ENCODE results near the gene PHACTR1.

Gene PHACTR1

GRCh38 chr6:13289789-13290318 is 573.3 kb downstream of the PHACTR1 start:
- DNase-seq (ENCODE audit: low read depth) = no peak

- no peak for DNase-seq (ENCODE audit: low read depth)
These were observed 573.8 kb downstream of the PHACTR1 start for GRCh38 chr6:13290335-13290734.

DNA sequence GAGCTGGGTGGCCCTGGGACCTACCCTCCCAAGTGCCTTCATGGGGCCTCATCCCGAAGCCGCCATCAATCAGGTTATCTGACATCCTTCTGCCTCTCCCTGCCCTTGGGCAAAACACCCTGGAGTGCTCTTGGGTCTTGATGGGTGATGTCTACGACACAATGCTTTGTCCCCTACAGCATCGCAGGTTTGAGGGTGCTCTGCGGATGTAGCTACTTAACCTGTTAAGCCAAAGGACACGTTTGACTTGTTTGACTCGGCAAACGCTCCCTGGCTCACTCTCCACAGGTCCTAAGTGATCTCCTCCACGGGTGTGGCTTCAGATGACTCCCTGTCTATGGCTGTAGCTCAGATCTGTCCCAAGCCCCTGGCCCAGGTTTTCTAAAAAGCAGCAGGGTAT is 576.2 kb downstream of the PHACTR1 start:
- no peak for DNase-seq (ENCODE audit: low read depth)

- no peak for DNase-seq (ENCODE audit: low read depth)
These were observed 578.0 kb downstream of the PHACTR1 start for GRCh38 chr6:13294499-13295069.

DNA sequence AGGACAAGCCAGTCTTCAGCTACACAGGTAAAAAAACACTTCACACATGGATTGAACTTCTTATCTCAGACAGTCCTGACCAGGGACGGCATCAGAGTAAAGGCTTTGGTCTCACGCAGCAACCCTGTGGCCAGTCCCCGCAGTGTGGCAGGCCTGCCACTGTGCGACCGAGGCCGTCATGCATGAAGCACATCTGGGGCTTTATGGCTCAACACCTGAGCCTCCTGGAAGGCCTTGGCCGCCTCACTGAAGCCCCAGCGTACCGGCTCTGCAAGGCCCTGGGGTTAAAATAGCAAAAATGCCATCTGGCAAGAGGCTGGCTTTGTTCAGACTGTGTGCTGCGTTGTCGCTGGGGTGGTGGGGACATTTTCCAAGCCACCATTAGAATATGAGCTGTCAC is 579.0 kb downstream of the PHACTR1 start:
- no peak for DNase-seq (ENCODE audit: low read depth)

- DNase-seq (ENCODE audit: low read depth) = no peak
These were observed 580.0 kb downstream of the PHACTR1 start for GRCh38 chr6:13296536-13296997.

GRCh38 chr6:13297391-13297790 is 580.8 kb downstream of the PHACTR1 start:
- DNase-seq (ENCODE audit: low read depth) = no peak

- no peak for DNase-seq (ENCODE audit: low read depth)
These were observed 581.9 kb downstream of the PHACTR1 start for GRCh38 chr6:13298446-13298845.

- DNase-seq (ENCODE audit: low read depth) = no peak
These were observed 582.8 kb downstream of the PHACTR1 start for GRCh38 chr6:13299403-13299821.

- no peak for DNase-seq (ENCODE audit: low read depth)
These were observed 583.4 kb downstream of the PHACTR1 start for GRCh38 chr6:13299918-13300317.

- DNase-seq (ENCODE audit: low read depth) = no peak
These were observed 584.4 kb downstream of the PHACTR1 start for GRCh38 chr6:13300643-13301590.

- DNase-seq (ENCODE audit: low read depth) = no peak
These were observed 585.7 kb downstream of the PHACTR1 start for GRCh38 chr6:13302291-13302690.

DNA sequence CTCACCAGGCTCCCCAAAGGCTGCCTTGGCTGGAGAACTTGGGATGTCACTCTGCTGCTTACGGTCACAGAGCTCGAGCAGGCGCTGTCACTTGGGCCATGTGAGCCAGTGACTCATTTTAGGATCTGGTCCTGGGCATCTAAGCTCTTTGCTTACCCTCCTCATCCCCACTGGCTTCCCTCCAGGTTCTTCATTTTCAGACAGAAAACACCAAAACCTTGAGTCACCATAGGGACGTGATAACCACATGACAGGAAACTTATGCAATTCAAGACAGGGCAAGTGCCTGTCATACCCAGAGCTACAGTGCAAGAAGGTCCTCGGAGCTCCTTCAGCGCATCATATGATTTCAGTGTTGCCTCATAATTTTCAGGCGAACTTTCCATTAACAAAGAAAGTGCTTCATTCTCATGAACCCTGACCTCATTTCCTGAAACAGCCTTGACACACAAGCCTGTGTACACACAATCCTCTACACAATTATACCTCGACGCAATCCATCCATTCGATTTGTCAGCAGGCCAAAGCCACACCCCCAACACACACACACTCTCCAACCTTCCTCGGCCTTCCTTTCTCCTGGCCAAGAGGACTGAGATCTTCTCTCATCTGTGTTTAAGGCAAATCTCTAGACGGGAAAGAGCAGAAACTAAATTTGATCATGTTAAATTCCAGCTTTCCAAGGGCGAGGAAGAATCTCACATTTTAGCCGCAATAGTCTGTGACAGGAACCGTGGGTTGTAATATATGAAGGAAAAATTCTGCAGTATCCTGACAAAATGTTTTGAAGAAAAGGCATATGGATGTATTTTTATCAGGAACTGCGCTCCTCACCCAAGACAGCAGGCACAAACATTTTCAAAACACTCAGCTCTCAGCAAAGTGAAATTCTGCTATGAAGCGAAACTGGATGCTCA is 586.4 kb downstream of the PHACTR1 start:
- DNase-seq (ENCODE audit: low read depth) = peak; percentile 100

GRCh38 chr6:13303668-13304017 is 587.1 kb downstream of the PHACTR1 start:
- peak; percentile 22 for DNase-seq (ENCODE audit: low read depth)

DNA sequence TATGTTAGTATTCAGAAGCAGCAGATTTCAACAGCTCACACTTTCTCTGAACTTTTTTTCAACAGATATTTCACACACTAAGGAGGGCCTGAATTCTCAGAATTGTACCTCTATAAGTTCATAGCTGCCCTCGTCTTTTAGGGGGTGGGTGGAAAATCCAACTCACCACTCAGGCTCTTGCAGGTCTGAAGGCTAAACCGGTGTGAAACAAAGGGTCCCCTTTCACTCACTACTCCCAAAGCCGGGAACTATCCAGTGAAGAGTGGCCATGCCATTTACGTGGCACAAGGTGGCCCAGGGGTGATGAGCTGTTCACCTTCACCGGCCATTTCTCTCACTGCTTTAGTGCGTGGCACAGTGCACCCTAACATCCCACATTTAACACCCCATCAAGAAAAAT is 587.5 kb downstream of the PHACTR1 start:
- DNase-seq (ENCODE audit: low read depth) = no peak

GRCh38 chr6:13304580-13305260 is 588.2 kb downstream of the PHACTR1 start:
- no peak for DNase-seq (ENCODE audit: low read depth)

DNA sequence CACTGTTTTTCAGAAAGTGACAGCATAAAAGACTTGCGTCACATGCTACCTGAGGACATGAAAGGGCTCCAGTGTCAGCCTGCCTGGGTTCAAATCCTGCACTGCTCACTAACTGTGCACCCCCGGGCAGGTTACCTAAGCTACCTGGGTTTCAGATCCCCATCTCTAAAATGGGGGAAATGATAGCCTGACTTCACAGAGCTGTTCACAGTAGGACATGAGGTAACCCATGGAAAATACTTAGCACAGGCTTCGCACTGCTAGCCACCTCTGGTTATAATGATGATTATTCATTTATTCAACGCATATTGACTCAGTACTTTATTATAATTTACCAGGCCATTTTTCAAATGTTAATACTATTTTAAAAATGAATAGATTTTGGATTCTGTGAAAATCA is 588.7 kb downstream of the PHACTR1 start:
- DNase-seq (ENCODE audit: low read depth) = no peak

DNA sequence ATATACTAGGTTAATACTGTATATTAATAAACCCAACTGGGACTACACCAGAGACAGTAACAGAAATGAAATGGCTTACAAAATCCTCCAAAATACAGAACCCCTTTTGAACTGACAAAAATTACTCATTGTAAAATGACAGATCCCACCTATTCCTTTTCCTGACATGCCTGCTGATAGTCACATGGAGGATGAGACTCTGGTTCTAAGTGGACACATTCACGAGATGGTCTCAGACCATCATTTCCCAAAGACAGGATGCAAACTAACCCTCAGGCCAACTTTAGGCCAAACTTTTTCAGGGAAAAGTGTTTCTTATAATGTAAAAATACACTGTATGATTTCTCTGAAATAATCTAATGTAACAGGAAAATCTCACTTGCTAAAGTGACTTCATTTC is 589.2 kb downstream of the PHACTR1 start:
- no peak for DNase-seq (ENCODE audit: low read depth)

GRCh38 chr6:13307508-13307995 is 591.0 kb downstream of the PHACTR1 start:
- peak; percentile 83 for DNase-seq (ENCODE audit: low read depth)

- no peak for DNase-seq (ENCODE audit: low read depth)
These were observed 591.8 kb downstream of the PHACTR1 start for GRCh38 chr6:13308332-13308731.

GRCh38 chr6:13311155-13311554 is 594.6 kb downstream of the PHACTR1 start:
- no peak for DNase-seq (ENCODE audit: low read depth)
